Breast epithelium (tissue), 3 donors: ENCODE data around the gene PPP2R3C.

ENCODE experiments used
- CTCF ChIP-seq, 3 donors: fragments of 450-650 bp; IDR thresholded peaks; one replicate each; pipeline ENCODE4 v1.5.1; 2016 to 2017; ENCODE audit warnings: antibody characterized with exemption in 3 of 3, mild to moderate bottlenecking in 3 of 3, moderate library complexity in 3 of 3
- POLR2A ChIP-seq: fragments of 450-650 bp; IDR thresholded peaks from one replicate; pipeline ENCODE4 v1.6.1; 2016; ENCODE audit warnings: antibody characterized with exemption, mild to moderate bottlenecking, moderate library complexity

GRCh38 chr14:35121887-35122695 is at the start of gene PPP2R3C, which contains the start of gene PRORP:
- TF ChIP-seq CTCF (IDR thresholded peaks at IDR 0.05) (no peak), POLR2A (no peak)
